H1 (cell line): ENCODE results near the gene OR56A4. TPM values are rescaled to one million over a fixed set of nuclear protein-coding genes. Genes with fewer than 3 reads are reported as not detected.

ENCODE experiments used
- CTCF ChIA-PET: fragments of 300-600 bp; sonication (Branson Sonifier 250); formaldehyde crosslinking; loops from one replicate; lab custom pipeline; 2021; ENCODE audit not compliant: partially characterized antibody; lab: Charles Lee
- POLR2A ChIA-PET: fragments of 300-600 bp; sonication (Branson Sonifier 250); formaldehyde crosslinking; loops from one replicate; lab custom pipeline; 2021; ENCODE audit warnings: inconsistent platforms; ENCODE audit not compliant: partially characterized antibody; lab: Charles Lee
- DNase-seq, 2 experiments: peaks; one replicate each; pipeline versions ENCODE4 v3.0.0 to v3.0.0-alpha.2; 2010 to 2022; ENCODE audit warnings: low spot score in 2 of 2, low read depth in 1 of 2, mixed read lengths in 1 of 2
- FAIRE-seq: peaks from 2 replicates; lab custom pipeline; 2011; peaks lifted over from hg19 to GRCh38; lab: Jason Lieb, UNC
- H2AFZ ChIP-seq: 2 replicates; pipeline ENCODE4 v1.8.1; 2012; ENCODE audit warnings: low read length, inconsistent platforms
- H2AK5ac ChIP-seq: 2 replicates; pipeline ENCODE4 v1.6.1; 2013; ENCODE audit warnings: low read depth, low read length
- H2BK120ac ChIP-seq: replicated peaks from 2 replicates; pipeline ENCODE3; 2013; ENCODE audit warnings: low read depth, low read length, inconsistent platforms
- H2BK12ac ChIP-seq: 2 replicates; pipeline ENCODE4 v1.6.1; 2013; ENCODE audit warnings: low read depth, low read length
- H2BK15ac ChIP-seq: 2 replicates; pipeline ENCODE4 v1.6.1; 2013; ENCODE audit warnings: low read length
- H2BK20ac ChIP-seq: 2 replicates; pipeline ENCODE4 v1.6.1; 2013; ENCODE audit warnings: low read length
- H2BK5ac ChIP-seq: 2 replicates; pipeline ENCODE4 v1.6.1; 2013; ENCODE audit warnings: low read depth, low read length
- H3K14ac ChIP-seq: 2 replicates; pipeline ENCODE4 v1.6.1; 2013; ENCODE audit warnings: inconsistent platforms; ENCODE audit not compliant: insufficient read length
- H3K18ac ChIP-seq: 2 replicates; pipeline ENCODE4 v1.6.1; 2013; ENCODE audit warnings: low read length; ENCODE audit errors: extremely low read depth
- H3K23ac ChIP-seq: 2 replicates; pipeline ENCODE4 v1.6.1; 2013; ENCODE audit warnings: inconsistent platforms; ENCODE audit not compliant: insufficient read length
- H3K23me2 ChIP-seq: 2 replicates; pipeline ENCODE4 v1.6.1; 2013; ENCODE audit warnings: low read depth, low read length
- H3K27ac ChIP-seq: 2 replicates; pipeline ENCODE4 v1.6.1; 2011; ENCODE audit warnings: low read depth, low read length, inconsistent platforms
- H3K27me3 ChIP-seq, 4 experiments: replicated peaks in 1 of 4; 1 replicate in 1 of 4; 2 replicates in 3 of 4; pipeline versions ENCODE4 v1.6.1 to v1.8.1; 2011 to 2013; ENCODE audit warnings: low read length in 3 of 4, mild to moderate bottlenecking in 3 of 4, inconsistent platforms in 2 of 4, mixed read lengths in 2 of 4, moderate library complexity in 1 of 4; ENCODE audit not compliant: control insufficient read depth in 3 of 4, insufficient read depth in 3 of 4; ENCODE audit errors: extremely low read depth in 1 of 4
- H3K36me3 ChIP-seq, 4 experiments: 2 replicates each; pipeline versions ENCODE4 v1.6.1 to v1.8.1; 2011 to 2013; ENCODE audit warnings: mild to moderate bottlenecking in 4 of 4, low read length in 3 of 4, moderate library complexity in 2 of 4, control low read depth in 1 of 4, inconsistent platforms in 1 of 4; ENCODE audit not compliant: insufficient read depth in 4 of 4, control insufficient read depth in 2 of 4
- H3K4ac ChIP-seq: replicated peaks from 2 replicates; pipeline ENCODE3; 2013; ENCODE audit warnings: low read length, low read depth, mixed read lengths, inconsistent platforms; ENCODE audit not compliant: insufficient read length
- H3K4me1 ChIP-seq, 4 experiments: replicated peaks in 1 of 4; 1 replicate in 1 of 4; 2 replicates in 3 of 4; pipeline versions ENCODE4 v1.6.1 to v1.8.1; 2011 to 2013; ENCODE audit warnings: low read length in 3 of 4, inconsistent platforms in 2 of 4, mixed read lengths in 1 of 4; ENCODE audit not compliant: insufficient read depth in 4 of 4, control insufficient read depth in 3 of 4
- H3K4me2 ChIP-seq, 2 experiments: 2 replicates each; pipeline versions ENCODE4 v1.6.1 to v1.8.1; 2011 to 2013; ENCODE audit warnings: low read depth in 2 of 2, low read length in 2 of 2, control low read depth in 1 of 2, inconsistent platforms in 1 of 2, mild to moderate bottlenecking in 1 of 2; ENCODE audit not compliant: insufficient read depth in 1 of 2
- H3K4me3 ChIP-seq, 4 experiments: fragments of 200-600, 300-600 bp in 1 of 4; sonication (generic), shearing (Covaris generic), sonication (Bioruptor Twin) in 1 of 4; 2 replicates each; pipeline versions ENCODE4 v1.5.1 to v1.8.1; 2011 to 2016; ENCODE audit warnings: low read length in 4 of 4, low read depth in 3 of 4, control low read depth in 2 of 4, inconsistent platforms in 2 of 4, mild to moderate bottlenecking in 2 of 4, mixed read lengths in 1 of 4, moderate library complexity in 1 of 4; ENCODE audit not compliant: insufficient read depth in 2 of 4; ENCODE audit errors: extremely low read depth in 1 of 4
- H3K56ac ChIP-seq: replicated peaks from 2 replicates; pipeline ENCODE3; 2013; ENCODE audit warnings: low read depth, mild to moderate bottlenecking, mixed read lengths, low read length, inconsistent platforms; ENCODE audit not compliant: insufficient read length
- H3K79me1 ChIP-seq: 2 replicates; pipeline ENCODE4 v1.6.1; 2013; ENCODE audit warnings: low read depth, low read length, control low read depth
- H3K79me2 ChIP-seq, 2 experiments: 2 replicates each; pipeline versions ENCODE4 v1.6.1 to v1.8.1; 2012 to 2013; ENCODE audit warnings: low read length in 2 of 2, mild to moderate bottlenecking in 2 of 2, inconsistent platforms in 1 of 2; ENCODE audit not compliant: insufficient read depth in 2 of 2, control insufficient read depth in 1 of 2
- H3K9ac ChIP-seq, 4 experiments: replicated peaks in 1 of 4; 1 replicate in 1 of 4; 2 replicates in 3 of 4; pipeline versions ENCODE4 v1.6.1 to v1.8.1; 2011 to 2013; ENCODE audit warnings: low read depth in 3 of 4, low read length in 3 of 4, control low read depth in 2 of 4, mild to moderate bottlenecking in 2 of 4, moderate library complexity in 2 of 4, inconsistent platforms in 1 of 4; ENCODE audit errors: extremely low read depth in 1 of 4
- H3K9me3 ChIP-seq, 2 experiments: 2 replicates each; pipeline versions ENCODE4 v1.6.1 to v1.8.1; 2012 to 2013; ENCODE audit warnings: mild to moderate bottlenecking in 2 of 2, moderate library complexity in 2 of 2, control low read depth in 1 of 2, inconsistent platforms in 1 of 2, low read depth in 1 of 2, low read length in 1 of 2, mixed read lengths in 1 of 2; ENCODE audit not compliant: insufficient read depth in 2 of 2
- H4K20me1 ChIP-seq, 2 experiments: replicated peaks in 1 of 2; 2 replicates each; pipeline versions ENCODE3 to v1.8.1; 2011 to 2013; ENCODE audit warnings: inconsistent platforms in 2 of 2, low read length in 2 of 2, mild to moderate bottlenecking in 1 of 2; ENCODE audit not compliant: insufficient read depth in 2 of 2, control insufficient read depth in 1 of 2
- H4K5ac ChIP-seq: 2 replicates; pipeline ENCODE4 v1.6.1; 2013; ENCODE audit warnings: low read length, low read depth, mixed read lengths, inconsistent platforms; ENCODE audit not compliant: insufficient read length
- H4K8ac ChIP-seq: 2 replicates; pipeline ENCODE4 v1.8.0; 2013; ENCODE audit warnings: mild to moderate bottlenecking, moderate library complexity, low read length, inconsistent platforms; ENCODE audit not compliant: insufficient read depth; ENCODE audit errors: extremely low read depth
- H4K91ac ChIP-seq: replicated peaks from 2 replicates; pipeline ENCODE3; 2013; ENCODE audit warnings: low read length, mixed read lengths, inconsistent platforms; ENCODE audit not compliant: insufficient read length
- CHD2 ChIP-seq: IDR thresholded peaks from 2 replicates; pipeline ENCODE4 v1.6.1; 2012; ENCODE audit warnings: low read length, improper control_type of control experiment
- EZH2 ChIP-seq: fragments of 200-600 bp; sonication (generic); IDR thresholded peaks from 2 replicates; pipeline ENCODE4 v1.7.1; 2012; ENCODE audit warnings: low read depth, mild to moderate bottlenecking, moderate library complexity, low read length, inconsistent platforms; ENCODE audit not compliant: severe bottlenecking
- HDAC2 ChIP-seq, 2 experiments: fragments of 300-600 bp in 1 of 2; sonication (generic) in 1 of 2; IDR thresholded peaks; 2 replicates each; pipeline ENCODE4 v1.6.1; 2011 to 2012; ENCODE audit warnings: low read depth in 2 of 2, low read length in 2 of 2, mild to moderate bottlenecking in 2 of 2, moderate library complexity in 2 of 2, borderline replicate concordance in 1 of 2, inconsistent platforms in 1 of 2
- PHF8 ChIP-seq: fragments of 200-600 bp; sonication (generic); conservative IDR thresholded peaks from 2 replicates; pipeline ENCODE4 v1.7.1; 2012; ENCODE audit warnings: low read depth, mild to moderate bottlenecking, inconsistent platforms, low read length, moderate library complexity
- RBBP5 ChIP-seq: IDR thresholded peaks from 2 replicates; pipeline ENCODE4 v1.7.1; 2012; ENCODE audit warnings: low read depth, mild to moderate bottlenecking, inconsistent platforms, low read length, moderate library complexity, borderline replicate concordance
- SIN3A ChIP-seq, 2 experiments: IDR thresholded peaks in 1 of 2; conservative IDR thresholded peaks in 1 of 2; 2 replicates each; pipeline ENCODE4 v1.6.1; 2011 to 2012; ENCODE audit warnings: low read length in 2 of 2, improper control_type of control experiment in 1 of 2, low read depth in 1 of 2, mild to moderate bottlenecking in 1 of 2
- SIRT6 ChIP-seq: IDR thresholded peaks from one replicate; pipeline ENCODE4 v1.7.1; 2012; ENCODE audit warnings: low read length, inconsistent platforms
- TAF1 ChIP-seq: IDR thresholded peaks from 2 replicates; pipeline ENCODE4 v1.6.1; 2011; ENCODE audit warnings: mild to moderate bottlenecking, low read depth, low read length
- WGBS, 2 experiments: shearing (Covaris generic) in 1 of 2; methylation state at CpG; one replicate each; pipeline versions ENCODE4 v1.1.6 to v1.1.7; 2013 to 2015; ENCODE audit warnings: low lambda C conversion rate in 2 of 2, mixed read lengths in 2 of 2, inconsistent platforms in 1 of 2, low coverage in 1 of 2, missing lambda C conversion rate in 1 of 2; ENCODE audit not compliant: insufficient replicate concordance in 2 of 2, insufficient coverage in 1 of 2, insufficient read length in 1 of 2; ENCODE audit errors: extremely low coverage in 1 of 2, missing lambda C conversion rate in 1 of 2; 5-methylcytosine and 5-hydroxymethylcytosine counted together
- polyA plus RNA-seq, 7 experiments: library from polyadenylated mRNA; depleted of rRNA in 3 of 7; stranded (reverse) in 5 of 7; unstranded in 2 of 7; fragments of >200 nt in 5 of 7; fragments of 200-250 nt in 2 of 7; gene quantifications; 1 replicate in 5 of 7; 2 replicates in 1 of 7; 4 replicates in 1 of 7; pipeline versions ENCODE4 v1.2.1 to v1.2.3, GENCODE V29; 2011 to 2013; ENCODE audit warnings: missing spikeins in 2 of 7, mixed read lengths in 2 of 7
- total RNA-seq: library from RNA; stranded (reverse); fragmentation: NEBNext Ultra II Directional; extraction: Animal tissue kit (Norgen Biotek cat#: 25700); gene quantifications from 2 replicates; pipeline ENCODE4 v1.2.1, GENCODE V29; 2021
- TF ChIP-seq, protein P1 (sequence below): IDR thresholded peaks from 2 replicates; pipeline ENCODE4 v1.6.1; 2011; ENCODE audit warnings: low read length, improper control_type of control experiment

Gene OR56A4
- total and polyA plus RNA-seq, 2 of the 8 experiments (the other 6 are each of a cell fraction or from before 2014, with no cell fraction given) = 0.15 TPM; not detected in 1

- no peak overlapping the region for H2AFZ ChIP-seq
- CTCF ChIA-PET = interaction anchor here (0.7 to 4.3 kb wide), 13 partner anchors 9 to 351 kb away, joined by 3 to 20 read pairs (median 4); no protein-coding TSS in a partner anchor
- no peak overlapping the region for H2AK5ac ChIP-seq
- H3K14ac ChIP-seq = no peak overlapping the region
- no peak for DNase-seq
- no peaks in the 10 kb centered on the region for H3K79me1 ChIP-seq
- H2BK120ac ChIP-seq = no peak overlapping the region
- no peak overlapping the region for H2BK15ac ChIP-seq
- FAIRE-seq = no peak
- no peaks in the 10 kb centered on the region for H3K27me3 ChIP-seq
- no peak overlapping the region for H3K9ac ChIP-seq
- H4K20me1 ChIP-seq = no peaks in the 10 kb centered on the region
- no peak overlapping the region for H2BK12ac ChIP-seq
- POLR2A ChIA-PET = no interaction called here
- TF ChIP-seq SIN3A (conservative IDR thresholded peaks at IDR 0.05 in 1 of 2, IDR thresholded peaks at IDR 0.05 in 1 of 2; ENCODE audit: low read depth in 1 of 2, low read length in 2 of 2) (no peak), PHF8 (no peak), RBBP5 (no peak), TAF1 (no peak), CHD2 (no peak), EZH2 (no peak), HDAC2 (IDR thresholded peaks at IDR 0.05; ENCODE audit: borderline replicate concordance in 1 of 2, low read depth in 2 of 2, low read length in 2 of 2) (no peak), SIRT6 (no peak)
- TF ChIP-seq, protein P1, sequence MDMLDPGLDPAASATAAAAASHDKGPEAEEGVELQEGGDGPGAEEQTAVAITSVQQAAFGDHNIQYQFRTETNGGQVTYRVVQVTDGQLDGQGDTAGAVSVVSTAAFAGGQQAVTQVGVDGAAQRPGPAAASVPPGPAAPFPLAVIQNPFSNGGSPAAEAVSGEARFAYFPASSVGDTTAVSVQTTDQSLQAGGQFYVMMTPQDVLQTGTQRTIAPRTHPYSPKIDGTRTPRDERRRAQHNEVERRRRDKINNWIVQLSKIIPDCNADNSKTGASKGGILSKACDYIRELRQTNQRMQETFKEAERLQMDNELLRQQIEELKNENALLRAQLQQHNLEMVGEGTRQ = no peak
- H4K8ac ChIP-seq = no peak overlapping the region
- H2BK20ac ChIP-seq = no peak overlapping the region
- no peak overlapping the region for H3K4ac ChIP-seq
- H3K18ac ChIP-seq = no peak overlapping the region
- no peak overlapping the region for H3K23ac ChIP-seq
- no peak overlapping the region for H3K56ac ChIP-seq
- no peaks in the 10 kb centered on the region for H3K36me3 ChIP-seq
- H3K27ac ChIP-seq = no peak overlapping the region
- H3K4me1 ChIP-seq = no peaks in the 10 kb centered on the region; a peak in 1 of 7 replicates
- no peaks in the 10 kb centered on the region for H3K9me3 ChIP-seq
- no peak overlapping the region for H2BK5ac ChIP-seq
- no peak overlapping the region for H3K4me3 ChIP-seq
- H3K79me2 ChIP-seq = no peaks in the 10 kb centered on the region
- H3K4me2 ChIP-seq = no peak overlapping the region
- H4K5ac ChIP-seq = no peak overlapping the region
- H4K91ac ChIP-seq = no peak overlapping the region
- 91% methylated on average over 4 of the region's 4 CpGs; no CpG with 5 or more reads in 1 of the 2 experiments for WGBS, 2 experiments
- H3K23me2 ChIP-seq = no peaks in the 10 kb centered on the region
Observed at GRCh38 chr11:6012035-6012668, 5.4 kb upstream of the OR56A4 start.
